GM21529 (cell line): ENCODE results near the gene PTPN7.
"Not testable (repeated sequence)": the region's sequence is repeated elsewhere in the genome, so short reads cannot be mapped to it uniquely, and the experiment has no call there.

Experiments used
- ATAC-seq: cut with Tn5 transposase; IDR thresholded peaks from one replicate; pipeline ENCODE4 v1.9.1; 2021; ENCODE audit not compliant: unreplicated experiment

The PTPN7 gene

GRCh38 chr1:202167708-202168415 is 7.5 kb upstream of the PTPN7 start:
- no peak for ATAC-seq

GRCh38 chr1:202167054-202167453 is 6.7 kb upstream of the PTPN7 start:
- not testable (repeated sequence) for ATAC-seq

- no peak for ATAC-seq
Observed at GRCh38 chr1:202165942-202166843, 5.8 kb upstream of the PTPN7 start.

DNA sequence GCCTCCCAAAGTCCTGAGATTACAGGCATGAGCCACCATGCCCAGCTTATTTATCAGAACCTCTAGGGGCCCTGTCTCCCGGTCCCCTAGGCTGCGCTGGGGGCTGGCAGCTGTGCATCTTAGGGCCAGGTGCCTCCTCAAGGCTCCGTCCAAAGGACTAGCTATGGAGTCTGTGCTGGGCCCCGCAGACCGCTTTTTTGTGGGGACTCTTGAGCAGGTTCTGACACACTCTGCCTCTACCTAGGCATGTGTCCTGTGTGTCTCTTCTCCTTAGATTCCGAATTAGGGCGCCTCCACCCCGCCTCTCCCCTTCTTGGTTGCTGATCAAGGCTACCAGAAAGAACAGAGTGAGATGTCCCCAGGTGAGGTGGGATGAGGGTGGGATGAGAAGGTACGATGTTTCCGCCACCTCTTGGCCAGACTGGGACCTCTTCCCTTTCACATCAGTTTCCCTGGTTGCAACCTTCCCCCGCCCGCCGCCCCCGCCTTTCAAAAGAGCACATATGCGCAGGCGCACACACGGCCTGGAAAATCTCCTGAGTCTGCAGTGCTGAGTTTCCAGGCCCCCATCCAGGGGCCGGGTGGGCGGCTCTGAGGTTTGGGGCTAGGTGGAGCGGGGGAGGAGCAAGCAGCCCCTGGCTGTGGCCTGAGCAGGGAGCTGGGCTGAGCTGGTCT is 5.0 kb upstream of the PTPN7 start:
- ATAC-seq, result no peak

DNA sequence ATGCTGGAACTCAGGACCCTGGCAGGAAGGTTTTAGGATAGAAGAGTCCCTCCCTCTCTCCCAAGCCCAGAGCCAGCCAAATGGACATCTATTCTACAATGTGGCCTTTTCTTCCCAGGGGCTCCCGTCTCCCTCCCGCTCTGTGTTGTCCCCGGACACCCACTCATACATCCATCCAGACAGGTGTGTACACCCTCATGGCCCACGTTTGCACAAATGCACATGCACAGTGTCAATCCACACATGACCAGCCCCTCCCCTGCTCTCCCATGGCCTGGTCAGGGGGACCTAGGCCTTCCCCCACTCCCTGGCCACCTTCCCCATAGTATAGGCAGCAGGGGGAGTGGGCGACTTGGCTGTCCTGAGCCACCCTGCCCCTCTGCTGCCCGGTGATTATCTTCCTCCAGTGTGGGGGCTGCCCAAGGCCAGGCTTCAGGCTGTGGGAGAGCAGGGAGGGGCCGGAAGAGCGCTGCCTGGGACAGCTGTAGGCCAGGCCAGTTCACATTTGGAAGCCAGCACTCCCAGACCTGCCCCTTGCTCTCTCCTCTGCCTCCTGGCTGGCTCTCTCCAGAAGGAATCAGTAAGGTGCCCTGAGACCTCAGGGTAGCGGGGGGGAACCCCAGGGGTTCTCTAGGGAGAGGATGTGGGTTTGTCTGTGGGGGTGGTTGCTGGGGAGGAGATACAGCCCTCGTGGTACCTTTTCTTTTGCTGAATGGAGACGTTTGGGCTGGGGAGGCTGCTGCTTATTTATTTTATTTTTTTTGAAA is 4.1 kb upstream of the PTPN7 start:
- ATAC-seq, result peak; percentile 55

DNA sequence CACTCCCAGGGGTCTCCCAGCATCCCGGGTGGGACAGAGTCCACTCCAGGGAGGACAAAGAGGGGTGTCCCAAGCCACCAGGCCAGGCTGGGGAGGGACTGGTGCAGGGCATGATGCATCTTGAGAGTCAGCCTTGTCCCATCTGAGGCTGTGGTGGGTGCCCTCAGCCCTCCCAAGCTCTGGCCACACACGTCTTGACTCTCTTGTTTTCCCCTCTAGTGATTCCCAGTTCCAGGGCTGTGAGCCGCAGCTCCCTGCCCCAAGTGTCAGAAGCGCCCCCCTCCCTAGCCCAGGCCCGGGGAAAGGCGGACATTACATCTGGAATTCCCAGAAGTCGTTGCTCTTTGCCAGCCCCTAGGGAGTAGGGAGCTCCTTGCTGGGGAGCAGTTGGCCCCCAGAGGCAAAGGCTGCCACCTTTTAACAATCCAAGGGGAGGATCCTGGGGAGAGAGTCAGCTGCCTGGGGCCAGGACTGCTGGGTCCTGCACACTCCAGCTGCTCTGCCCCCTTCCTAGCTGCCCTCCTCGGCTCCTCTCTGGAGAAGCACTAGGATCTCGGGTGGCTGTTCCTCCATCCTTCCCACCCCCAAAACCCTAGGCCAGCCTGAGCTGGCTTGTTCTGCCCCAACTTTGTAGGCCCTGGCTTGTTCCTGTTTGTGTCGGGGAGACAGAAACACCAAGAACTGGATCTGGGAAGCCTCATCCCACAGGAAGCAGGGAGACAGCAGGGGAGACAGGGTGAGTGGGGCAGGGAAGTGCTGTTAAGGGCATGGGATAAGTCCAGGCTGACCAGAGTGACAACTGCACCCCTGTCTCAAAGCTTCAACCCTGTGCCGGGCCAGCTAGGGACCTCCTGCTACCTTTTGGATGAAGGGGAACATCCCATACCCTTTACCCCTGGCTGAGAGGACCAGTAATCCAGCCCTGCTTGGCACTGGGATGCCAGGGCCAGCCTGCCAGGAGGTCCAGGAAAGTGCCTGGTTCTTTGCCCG is 3.2 kb upstream of the PTPN7 start:
- no peak for ATAC-seq

DNA sequence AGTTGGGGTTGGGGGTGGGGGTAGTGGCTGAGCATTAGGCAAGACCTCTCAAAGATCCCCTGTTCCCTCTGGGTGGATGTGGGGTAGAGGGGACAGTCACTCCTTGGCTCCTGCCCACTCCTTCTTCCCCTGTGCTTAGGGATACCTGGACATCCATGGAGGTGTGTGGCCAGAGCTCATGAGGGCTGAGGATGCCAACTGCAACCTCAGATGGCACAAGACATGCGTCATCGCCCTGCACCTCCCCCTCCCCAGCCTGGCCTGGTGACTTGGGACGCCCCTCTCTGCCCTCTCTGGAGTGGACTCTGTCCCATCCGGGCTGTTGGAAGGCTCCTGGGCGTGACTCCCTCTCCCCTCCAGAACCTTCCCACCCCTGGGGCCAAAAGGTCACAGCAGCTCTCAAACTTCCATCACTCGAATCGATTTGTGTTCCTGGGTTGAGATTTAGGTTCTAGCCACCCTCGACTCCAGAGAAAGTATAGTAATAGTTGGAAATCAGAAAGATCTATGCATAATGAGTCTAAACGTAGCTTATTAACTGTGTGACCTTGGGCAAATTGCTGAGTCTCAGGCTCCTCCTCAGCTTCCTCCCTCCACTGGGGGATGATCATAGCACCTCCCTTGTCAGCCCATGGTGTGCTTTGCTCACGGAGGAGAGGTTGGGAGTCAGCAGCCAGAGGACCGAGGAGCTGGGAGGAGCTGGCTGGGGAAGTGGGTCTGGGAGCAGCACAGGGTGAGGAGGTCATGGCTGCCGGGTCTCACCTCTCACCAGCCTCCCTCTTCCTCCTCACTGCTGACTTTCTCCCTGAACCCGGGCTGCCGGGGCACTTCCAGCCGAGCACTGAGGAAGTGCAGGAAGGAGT is 2.2 kb upstream of the PTPN7 start:
- no peak for ATAC-seq

DNA sequence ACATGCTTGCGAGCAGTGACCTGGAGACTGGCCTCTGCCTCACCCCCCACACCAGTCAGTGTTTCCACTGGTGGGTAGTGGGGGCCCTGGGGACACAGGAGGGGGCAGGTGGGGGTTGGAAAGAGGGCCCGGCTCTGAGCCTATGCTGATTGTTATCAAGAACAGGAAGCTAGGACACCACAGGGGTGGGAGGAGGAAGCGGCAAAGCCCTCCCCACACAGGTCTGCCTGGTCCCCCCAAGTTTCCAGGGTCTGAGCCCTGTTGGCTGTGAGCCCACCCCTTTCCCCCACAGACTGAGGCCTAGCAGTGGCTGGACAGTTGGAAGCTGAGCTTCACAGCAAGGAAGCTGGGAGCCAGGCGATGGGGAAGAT is 1.6 kb upstream of the PTPN7 start:
- peak; percentile 32 for ATAC-seq

DNA sequence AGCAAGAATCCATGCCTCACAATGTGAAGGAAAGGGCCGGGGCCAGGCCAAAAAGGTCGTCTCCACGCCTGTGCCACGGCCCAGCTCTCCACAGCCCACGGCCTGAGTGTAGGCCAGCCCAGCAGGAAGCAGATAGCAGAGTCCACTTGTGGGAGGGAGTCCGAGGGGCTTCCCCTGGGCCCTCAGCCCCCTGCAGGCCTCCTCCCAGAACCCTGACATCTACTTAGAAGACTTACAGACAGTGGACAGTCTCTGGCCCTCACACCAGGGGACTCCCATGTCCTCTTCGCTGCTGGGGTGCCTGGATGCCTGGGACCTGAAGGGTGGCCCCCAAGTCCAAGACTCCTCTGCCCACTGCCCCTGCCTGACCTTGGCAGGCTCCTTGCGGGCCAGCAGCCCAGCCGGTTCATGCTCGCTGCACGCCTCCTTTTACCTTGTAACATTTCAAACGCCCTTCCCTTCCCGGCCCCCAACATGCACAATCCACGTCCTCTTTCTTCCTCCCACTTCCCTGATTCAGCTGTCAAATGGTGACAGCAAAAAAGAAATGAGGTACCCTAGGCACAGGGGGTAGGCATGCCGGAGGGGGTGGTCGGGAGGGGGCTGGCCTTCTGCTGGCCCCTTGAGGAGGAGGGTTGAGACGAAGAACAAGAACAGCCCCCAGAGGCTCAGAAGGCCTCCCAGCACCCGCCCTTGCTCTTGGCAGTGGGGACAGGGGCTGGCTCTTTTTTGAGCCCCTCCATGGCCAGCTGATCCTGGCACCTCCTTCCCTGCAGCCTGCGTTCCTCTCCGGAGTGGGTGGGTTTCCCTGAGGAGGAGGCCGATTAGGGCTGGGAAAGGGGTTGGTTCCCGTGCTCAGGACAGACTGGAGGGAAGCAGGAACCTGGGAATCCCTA is 997 bp upstream of the PTPN7 start:
- ATAC-seq, result no peak

DNA sequence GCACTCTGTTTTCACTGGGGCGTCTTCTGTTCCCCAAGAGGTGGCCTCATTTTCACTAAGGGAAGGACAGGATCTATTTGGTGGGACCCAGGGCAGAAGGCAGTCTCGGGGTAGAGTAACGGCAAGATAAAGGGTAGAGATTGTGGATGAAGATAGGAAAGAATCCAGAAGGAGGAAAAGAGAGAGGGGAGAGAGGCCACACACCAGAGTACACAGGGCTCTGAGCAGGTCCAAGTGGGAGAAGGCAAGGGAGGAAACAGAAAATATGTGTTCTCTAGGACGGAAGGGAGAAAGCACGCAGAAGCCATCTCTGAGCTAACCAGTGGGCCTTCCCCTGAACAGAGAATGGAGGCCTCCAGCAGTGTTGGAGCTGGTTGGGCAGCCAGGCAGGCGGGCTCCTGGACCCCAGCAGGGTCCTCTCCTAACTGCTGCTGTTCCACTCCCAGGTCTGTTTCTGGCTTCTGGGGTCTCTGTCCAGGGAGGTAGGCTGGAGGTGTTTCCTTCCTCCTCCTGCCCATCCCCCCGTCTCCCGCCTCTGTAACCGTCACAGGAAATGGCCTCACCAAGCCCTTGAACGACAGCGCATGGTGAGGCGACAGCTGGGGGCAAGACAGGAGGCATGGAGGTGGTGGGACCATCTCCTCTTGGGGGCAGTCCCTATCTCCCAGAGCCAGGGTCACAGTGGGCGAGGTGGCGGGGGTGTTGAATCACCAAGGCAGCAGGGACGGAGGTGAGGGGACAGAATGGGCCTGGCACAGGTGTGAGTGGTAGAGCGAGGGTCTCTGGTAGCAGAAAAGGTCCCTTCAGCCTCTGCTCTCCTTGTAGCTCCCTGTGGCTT is 649 bp downstream of the PTPN7 start:
- ATAC-seq, result no peak

- ATAC-seq, result no peak
Observed at GRCh38 chr1:202158810-202159533, 1.4 kb downstream of the PTPN7 start.

- no peak for ATAC-seq
Observed at GRCh38 chr1:202157945-202158344, 2.5 kb downstream of the PTPN7 start.

GRCh38 chr1:202156590-202156989 is 3.8 kb downstream of the PTPN7 start:
- no peak for ATAC-seq

DNA sequence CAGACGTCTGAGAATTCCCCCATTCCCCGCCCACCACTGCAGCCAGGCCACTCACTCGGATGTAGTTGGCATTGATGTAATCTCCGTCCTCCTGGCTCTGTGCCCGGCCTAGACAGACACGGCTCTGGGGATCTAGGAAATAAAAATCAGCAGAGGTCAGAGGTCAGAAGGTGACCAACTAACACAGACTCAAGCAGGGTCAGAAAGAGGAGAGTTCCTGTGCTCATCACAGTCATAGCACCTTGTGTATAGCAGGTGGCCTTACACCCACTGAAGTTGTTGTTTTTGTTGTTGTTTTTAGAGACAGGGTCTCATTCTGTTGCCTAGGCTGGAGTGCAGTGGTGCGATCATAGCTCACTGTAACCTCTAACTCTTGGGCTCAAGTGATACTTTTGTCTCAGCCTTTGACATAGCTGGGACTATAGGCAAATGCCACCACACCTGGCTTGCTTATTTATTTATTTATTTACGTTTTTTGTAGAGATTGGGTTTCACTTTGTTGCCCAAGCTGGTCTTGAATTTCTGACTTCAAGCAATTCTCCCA is 4.9 kb downstream of the PTPN7 start:
- no peak for ATAC-seq

- ATAC-seq, result no peak
Observed at GRCh38 chr1:202154766-202155477, 5.5 kb downstream of the PTPN7 start.
